GM19035 (cell line): ENCODE data around the gene INPP5J.
"Not testable (repeated sequence)": the region's sequence is repeated elsewhere in the genome, so short reads cannot be mapped to it uniquely, and the experiment has no call there.

Experiments
- ATAC-seq: cut with Tn5 transposase; IDR thresholded peaks from one replicate; pipeline ENCODE4 v1.9.1; 2021; ENCODE audit not compliant: unreplicated experiment

The INPP5J gene, protein sequence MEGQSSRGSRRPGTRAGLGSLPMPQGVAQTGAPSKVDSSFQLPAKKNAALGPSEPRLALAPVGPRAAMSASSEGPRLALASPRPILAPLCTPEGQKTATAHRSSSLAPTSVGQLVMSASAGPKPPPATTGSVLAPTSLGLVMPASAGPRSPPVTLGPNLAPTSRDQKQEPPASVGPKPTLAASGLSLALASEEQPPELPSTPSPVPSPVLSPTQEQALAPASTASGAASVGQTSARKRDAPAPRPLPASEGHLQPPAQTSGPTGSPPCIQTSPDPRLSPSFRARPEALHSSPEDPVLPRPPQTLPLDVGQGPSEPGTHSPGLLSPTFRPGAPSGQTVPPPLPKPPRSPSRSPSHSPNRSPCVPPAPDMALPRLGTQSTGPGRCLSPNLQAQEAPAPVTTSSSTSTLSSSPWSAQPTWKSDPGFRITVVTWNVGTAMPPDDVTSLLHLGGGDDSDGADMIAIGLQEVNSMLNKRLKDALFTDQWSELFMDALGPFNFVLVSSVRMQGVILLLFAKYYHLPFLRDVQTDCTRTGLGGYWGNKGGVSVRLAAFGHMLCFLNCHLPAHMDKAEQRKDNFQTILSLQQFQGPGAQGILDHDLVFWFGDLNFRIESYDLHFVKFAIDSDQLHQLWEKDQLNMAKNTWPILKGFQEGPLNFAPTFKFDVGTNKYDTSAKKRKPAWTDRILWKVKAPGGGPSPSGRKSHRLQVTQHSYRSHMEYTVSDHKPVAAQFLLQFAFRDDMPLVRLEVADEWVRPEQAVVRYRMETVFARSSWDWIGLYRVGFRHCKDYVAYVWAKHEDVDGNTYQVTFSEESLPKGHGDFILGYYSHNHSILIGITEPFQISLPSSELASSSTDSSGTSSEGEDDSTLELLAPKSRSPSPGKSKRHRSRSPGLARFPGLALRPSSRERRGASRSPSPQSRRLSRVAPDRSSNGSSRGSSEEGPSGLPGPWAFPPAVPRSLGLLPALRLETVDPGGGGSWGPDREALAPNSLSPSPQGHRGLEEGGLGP

DNA sequence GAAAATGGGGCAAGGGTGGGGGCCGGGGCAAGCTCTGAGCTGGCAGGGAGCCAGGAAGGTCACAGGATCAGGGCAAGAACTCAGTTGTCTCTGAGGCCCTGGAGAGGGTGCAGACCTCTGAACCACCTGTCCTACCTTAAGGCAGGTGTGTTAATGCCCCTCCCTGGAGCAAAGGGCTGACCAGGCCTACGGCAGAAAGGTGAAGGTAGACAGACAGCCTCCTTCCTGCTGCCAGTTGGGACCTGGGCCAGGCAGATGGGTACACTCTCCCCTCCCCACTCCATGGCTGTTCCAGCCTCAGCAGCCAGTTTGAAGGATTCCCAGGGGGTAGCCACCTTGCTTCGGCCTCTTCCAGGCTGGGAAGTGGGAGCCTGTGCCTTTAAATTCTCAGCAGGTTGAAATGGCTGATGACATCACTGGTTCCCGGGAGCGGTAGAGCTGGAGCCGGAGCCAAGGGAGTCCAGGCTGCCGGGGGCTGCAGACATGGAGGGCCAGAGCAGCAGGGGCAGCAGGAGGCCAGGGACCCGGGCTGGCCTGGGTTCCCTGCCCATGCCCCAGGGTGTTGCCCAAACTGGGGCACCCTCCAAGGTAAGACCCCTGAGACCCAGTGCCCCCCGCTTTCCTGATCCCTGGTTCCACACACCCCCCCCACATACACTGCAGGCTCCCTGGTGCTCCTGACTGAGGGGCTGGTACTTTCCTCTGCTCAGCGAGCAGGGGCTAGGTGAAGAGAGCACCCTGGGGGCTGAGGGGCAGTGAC is at the start of gene INPP5J:
Gene INPP5J, plus strand, starts transcription at position 435 of the 760 bp plus-strand sequence. Its CDS starts 49 bp downstream, at position 484.
- no peak for ATAC-seq

DNA sequence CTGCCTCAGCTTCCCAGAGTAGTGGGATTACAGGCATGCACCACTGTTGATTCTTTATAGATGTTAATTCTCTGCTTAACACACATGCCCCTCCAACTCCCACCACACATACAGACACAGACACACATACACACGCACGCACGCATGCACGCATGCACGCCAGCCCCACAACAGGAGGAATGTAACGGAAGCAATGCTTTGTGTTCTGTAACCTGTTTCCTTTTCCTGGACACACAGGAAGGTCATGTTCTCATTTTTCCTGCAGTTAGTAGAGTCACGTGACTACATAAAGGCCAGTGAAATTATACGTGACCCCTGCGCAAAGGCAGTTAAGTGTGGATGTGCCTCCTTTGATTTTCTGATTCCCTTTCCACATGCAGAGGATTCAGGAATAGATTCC is 49.6 kb upstream of the INPP5J start:
- not testable (repeated sequence) for ATAC-seq

DNA sequence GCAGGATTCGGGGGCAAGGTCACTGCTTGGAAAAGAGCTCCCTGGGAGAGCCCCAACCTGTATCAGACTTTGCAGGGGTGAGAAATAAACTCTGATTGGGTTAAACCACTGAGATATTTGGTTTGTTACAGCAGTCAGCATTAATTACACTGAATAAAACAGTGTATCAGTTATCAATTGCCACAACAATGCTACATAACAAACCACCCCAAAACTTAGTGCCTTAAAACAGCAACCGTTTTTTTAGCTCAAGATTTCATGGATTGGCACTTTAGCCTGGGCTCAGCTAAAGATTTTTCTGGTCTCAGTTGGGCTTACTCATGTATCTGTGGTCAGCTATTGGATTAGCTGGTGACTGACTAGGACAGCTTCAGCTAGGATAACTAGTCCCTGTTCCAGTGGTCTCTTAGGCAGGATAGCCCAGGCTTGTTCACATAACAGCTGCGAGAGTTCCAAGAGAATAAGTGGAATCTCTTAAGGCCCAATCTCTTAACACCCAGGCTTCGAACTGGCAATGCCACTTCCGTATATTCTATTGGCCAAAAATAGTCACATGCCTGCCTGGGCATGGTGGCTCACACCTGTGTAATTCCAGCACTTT is 49.1 kb upstream of the INPP5J start:
- ATAC-seq: not testable (repeated sequence)

DNA sequence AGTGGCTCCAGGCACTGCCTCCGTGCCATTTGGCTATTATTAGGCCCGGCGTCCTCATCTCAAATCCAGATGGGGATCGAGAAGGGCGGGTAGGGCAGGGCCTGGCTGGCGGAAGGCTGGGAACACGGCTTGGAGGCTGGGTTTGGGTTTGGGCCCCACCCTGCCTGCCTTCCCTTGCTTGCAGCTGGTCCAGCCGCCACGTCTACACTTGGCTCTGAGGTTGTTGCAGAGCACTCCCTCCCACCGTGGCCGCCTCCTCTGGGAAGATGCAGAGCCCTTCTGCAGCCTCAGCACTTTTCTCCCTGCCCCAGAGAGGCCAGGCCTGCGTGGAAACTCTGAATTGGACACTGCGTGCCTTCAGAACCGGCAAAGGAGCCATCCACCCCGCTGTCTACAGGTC is 46.8 kb upstream of the INPP5J start:
- no peak for ATAC-seq

DNA sequence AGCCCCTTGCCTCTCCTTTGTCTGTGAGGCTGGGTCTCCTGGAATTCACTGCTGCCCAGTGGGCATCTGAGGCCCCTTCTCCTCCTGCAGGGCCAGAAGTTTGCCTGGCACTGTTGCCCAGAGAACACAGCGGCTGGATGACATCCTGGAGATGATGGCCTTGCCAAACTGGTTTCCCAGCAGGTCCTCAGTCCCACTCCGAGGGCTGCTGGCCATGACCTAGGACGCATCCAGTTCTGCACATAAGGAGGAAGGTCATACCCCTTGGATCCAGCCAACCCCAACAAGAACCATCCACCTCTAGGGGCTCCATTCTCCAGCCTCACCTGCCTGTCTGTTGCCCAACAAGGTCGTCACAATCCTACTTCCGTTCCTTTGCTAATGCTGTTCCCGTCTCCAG is 45.1 kb upstream of the INPP5J start:
- no peak for ATAC-seq

DNA sequence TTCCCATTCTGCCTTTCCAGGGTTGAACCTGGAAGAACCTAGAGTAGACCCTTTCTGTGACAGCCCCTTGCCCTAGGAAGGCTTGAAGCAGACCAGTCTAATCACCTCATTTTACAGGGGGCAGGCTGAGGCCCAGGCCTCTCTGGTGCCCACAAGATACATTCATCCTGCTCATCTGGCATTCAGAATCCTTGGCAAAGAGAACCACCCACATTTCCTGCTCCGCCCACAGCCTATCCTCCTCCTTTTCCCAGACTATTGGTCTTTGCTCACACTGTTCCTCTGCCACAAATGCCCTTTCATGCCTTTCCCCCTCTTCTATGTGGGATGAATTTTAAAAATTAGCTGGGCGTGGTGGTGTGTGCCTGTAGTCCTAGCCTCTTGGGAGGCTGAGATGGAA is 44.4 kb upstream of the INPP5J start:
- not testable (repeated sequence) for ATAC-seq

DNA sequence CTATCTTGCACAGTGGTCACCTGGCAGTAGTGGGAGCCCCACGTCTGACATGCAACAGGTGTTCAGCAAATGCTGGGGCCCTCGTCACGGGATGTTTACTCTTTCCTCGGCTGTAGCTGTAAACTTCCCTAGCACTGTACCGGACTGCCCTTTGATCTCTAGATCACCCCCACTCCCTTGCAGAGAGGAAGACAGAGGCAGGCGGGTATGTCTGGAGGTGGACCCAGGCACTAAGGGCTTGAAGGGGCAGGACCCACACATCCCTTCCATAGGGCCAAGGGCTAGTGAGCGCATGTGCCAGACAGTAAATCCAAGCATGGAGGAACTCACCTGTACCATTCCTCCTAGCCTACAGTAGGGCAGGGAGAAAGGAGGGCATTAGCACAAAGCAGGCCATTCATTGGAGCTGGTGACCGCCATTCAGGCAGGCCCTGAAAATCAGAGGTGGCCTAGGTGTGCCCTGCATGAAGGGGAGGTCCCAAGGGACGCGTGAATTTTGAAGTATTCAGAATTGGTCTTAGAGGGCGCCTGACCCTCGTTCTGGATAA is 43.6 kb upstream of the INPP5J start:
- ATAC-seq: no peak

DNA sequence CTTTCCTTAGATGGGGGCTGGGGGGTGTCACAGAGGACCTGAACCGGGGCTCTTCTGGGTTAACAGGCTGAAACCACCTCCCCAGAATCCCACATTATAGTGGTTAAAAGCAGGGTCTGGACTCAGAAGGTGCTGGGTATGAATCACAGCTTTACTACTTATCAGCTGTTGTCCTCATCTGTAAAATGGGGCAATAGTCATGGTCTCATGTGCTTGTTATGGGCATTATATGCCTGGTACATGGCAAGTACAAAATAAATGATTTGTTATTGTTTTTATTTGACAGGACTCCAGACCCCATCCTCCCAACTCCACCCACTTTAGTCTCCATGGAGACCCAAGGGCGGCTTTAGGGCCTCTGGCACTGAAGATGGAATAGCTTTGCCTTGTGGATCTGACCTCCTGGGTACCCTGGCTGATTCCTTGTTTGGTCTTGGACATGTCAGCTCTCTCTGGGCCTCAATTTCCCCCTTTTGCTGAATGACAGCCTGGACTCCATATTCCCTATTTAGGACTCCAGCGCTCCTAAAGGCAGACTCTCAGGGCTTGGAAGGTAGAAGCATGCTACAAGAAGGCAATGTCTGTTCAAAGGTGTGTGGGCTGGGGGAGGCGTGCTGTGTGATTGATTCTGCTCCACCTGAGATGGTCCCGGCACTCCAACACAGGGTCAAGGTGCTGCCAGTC is 42.5 kb upstream of the INPP5J start:
- no peak for ATAC-seq

DNA sequence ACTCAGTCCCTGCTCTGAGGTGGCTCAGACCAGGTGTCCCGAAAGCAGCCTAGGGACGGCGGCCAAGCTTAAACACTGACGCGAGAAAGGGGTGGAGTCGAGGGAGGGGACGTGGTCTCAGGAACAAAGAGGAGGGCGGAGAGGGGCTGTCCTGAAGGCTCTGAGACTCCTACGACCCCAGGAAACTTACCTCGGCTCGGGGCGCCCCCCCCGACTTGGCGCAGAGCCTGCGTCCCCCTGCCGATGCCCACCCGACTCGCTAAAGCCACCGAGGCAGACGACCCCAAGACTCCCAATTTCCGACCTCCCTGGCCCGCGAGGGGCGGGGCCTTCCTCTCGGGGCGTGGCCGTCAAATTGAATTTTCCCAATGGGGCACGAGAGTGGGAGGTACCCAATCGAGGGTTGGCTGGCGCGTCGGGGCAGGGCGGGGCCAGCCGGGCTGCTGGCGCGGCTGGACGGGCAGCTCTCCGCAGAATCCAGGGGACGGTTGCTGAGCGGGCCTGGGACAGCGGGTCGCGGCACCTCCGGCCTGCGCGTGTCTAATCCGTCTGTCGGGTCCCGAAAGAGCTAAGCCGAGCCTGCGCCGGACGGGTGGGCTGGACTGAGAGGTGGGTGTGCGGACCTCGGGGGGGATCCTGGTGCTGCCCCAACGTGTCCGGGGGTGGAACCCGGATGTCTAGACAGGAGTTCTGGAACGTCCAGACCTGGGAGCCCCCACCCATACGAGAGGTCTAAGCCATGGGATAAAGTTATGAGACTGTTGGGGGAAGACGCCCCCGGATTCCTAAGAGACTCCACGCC is 41.7 kb upstream of the INPP5J start, which contains the start of gene SMTN:
Gene SMTN, plus strand, starts transcription at position 471 of the 802 bp plus-strand sequence. CDS start 1,941 bp downstream, outside the sequence.
- ATAC-seq: peak; percentile 60

DNA sequence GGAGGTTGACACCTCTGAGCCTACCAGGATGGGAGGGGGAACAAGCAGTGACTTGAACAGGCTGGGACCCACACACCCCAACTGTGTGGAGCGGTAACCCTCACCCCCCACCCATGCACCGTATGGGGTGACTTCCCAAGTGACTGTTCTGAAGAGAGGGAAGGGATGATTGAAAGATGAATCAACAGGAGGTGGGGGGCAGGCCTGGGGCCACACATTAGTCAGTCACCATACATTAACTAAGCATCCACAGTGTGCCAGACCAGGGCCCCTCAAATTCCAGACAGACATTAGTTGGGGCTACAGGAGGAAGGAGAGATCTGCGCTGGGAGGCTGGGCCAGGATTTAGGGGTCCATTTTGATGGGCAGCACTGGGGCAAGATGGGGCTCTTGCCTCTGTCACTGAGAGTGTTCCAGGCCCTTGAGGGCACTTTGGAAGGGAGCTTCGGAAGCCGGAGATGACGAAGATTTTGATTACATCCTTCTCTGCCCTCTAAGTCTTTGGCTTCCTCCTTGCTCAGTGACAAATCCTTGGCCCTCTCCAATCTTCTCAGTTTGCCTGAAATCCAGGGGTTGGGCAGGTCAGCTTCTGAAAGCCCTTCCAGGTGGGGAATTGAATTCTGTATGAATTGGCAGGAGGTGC is 40.7 kb upstream of the INPP5J start:
- no peak for ATAC-seq

DNA sequence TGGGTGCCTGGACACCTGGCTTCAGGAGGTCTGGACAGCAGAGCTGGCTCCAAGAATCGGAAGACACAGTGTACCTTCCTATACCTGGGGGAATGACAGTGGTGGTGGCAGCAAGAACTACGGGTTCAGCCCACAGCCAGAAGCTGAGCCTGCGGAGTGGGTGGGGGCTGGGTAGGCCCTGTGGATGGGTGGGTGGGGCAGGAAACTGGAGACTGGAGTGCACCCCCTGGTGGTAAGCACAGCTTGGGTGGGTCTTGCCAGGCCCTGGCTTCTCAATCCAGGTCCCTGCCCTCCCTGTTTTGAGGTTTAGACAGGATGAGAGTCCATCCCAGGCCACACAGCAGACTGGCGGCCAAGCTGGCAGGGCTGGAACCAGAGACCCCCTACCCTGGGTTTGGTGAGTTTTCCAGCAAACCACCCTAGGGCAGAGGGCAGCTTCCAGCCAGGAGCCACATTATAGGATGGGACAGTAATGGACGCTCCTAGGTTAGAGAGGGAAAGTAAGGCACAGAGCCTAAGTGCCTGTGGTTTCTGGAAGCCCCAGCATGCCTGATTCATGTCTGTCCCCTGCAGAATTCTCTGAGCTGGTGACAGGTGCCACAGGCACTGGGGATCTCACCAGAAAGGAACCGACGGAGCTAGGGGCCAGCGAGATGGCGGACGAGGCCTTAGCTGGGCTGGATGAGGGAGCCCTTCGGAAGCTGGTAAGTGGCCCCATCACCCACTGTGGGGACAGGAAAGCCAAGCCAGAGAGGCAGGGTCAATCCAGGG is 40.0 kb upstream of the INPP5J start:
- no peak for ATAC-seq

DNA sequence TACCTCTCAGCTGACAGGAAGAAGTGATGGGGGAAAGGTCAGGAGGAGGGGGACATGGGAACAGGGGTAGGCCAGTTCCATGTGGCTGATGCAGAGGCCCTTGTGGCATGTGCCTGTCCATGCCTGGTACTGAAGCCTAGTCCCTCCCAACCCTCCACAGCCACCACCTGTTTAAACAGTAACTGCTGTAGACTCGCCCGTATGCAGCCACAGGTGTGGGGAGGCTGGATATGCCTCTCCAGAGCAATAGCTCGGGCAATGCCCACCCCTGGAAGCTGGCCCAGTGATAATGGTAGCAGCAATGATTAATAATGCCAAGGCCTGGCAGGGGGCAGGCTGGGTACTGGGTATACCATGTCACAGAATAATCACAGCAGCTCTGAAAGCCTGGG is 39.4 kb upstream of the INPP5J start:
- no peak for ATAC-seq

DNA sequence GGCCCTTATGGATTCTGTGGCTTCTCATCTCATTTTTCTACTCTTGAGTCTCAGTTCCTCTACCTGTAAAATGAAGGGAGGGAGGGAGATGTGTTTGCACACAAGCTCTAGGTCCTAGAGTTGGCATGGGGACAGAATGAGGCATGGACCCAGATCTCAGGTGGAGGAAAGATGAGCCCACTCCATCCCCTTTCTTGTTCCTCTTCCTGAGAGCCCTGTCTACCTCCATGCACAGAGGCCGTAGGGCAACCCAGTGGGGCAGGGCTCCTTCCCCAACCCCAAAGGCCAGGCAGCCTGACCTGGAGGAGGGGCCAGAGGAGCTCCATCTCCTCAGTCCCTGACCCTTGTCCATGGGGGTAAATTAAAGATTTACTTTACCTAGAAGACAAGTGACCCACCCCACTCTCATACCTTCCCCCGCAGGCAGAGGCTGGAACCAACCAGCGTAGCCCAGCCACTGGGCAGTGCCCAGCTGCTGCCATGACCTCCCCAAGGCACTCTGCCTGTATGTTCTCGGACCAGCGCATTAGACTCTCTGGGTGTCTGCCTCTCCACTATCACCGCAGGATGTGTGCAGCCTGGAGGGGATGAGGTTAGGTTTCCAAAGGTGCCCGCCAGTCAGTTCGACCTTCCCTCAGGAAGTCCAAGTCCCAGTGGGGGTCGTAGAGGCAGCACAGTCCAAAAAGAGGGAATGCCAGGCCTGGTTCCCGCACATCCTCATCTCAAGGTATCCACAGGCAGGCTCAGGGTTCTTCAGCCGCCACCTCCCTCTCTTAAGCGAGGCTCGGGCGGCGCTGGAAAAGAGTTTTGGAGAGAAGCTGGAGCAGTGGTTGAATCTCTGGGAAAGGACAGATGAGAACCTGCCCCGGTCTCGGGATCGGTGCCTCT is 38.6 kb upstream of the INPP5J start:
- no peak for ATAC-seq

DNA sequence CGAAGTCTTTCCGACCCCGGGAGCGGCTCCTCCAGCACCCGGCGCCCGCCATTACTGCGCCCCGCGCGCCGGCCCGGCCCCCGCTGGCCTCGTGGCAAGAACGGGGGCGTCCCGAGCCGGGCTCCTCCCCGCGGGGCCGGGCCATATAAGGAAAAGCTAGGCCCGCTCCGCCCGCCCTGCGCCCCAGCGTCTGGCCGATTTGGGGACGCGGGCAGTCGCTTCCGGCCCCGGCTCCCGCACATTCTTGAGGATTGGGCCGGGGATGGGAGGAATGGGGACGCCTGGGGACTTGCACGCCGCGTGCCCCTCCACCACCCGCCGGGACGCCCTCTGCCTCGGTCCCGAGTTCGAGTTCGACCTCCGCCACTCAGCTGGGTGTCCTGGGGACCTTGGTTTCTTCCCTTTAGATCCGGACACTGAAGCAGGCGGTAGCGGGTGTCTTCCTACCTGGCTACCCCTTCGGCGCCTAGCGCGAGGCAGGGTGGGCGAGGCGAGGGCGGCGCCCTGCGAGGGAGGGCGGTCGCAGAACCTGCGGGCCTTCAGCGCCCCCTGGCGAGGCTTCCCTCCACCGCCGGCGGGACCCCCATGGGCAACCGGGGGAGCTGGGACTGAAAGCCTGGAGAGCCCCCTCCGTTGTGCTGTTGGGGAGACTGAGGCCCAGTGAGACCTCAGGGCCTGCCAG is 37.8 kb upstream of the INPP5J start:
- peak; percentile 59 for ATAC-seq

DNA sequence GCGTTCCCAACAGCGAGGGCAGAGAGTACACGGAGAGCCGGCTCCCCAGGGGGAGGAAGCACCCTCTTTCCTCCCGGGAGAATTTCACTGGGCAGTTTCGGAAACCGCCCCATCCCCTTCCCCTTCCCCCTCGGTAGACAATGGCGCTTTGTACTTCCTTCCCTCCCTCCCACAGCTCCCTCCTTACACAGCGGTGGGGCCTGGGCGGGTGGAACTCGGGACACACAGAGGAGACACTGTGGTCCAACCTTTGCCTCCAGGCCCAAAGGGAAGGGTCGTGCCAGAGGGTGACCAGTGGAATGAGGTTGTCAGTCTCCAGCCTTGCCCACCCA is 37.3 kb upstream of the INPP5J start:
- ATAC-seq: no peak

DNA sequence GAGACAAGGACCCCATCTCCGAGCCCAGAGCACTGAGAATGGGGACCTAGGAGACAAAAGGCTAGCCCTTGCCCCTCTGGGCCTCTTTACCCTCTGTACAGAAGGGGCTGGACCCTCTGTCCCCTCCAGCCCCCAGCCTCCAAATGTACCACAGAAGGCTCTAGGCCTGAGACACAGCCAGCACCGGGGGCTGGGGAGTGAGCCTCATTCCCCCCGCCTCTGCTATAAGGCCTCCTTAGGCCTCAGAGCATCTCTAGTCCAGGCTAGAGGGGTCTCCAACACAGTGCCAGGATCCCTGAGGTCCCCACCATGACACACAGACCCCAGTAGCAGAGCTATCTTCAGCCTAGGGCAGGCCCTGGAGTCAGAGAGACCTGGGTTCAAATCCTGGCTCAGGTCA is 36.8 kb upstream of the INPP5J start:
- ATAC-seq: no peak
